ENCODE measurements around the gene P2RX1.

Gene P2RX1

DNA sequence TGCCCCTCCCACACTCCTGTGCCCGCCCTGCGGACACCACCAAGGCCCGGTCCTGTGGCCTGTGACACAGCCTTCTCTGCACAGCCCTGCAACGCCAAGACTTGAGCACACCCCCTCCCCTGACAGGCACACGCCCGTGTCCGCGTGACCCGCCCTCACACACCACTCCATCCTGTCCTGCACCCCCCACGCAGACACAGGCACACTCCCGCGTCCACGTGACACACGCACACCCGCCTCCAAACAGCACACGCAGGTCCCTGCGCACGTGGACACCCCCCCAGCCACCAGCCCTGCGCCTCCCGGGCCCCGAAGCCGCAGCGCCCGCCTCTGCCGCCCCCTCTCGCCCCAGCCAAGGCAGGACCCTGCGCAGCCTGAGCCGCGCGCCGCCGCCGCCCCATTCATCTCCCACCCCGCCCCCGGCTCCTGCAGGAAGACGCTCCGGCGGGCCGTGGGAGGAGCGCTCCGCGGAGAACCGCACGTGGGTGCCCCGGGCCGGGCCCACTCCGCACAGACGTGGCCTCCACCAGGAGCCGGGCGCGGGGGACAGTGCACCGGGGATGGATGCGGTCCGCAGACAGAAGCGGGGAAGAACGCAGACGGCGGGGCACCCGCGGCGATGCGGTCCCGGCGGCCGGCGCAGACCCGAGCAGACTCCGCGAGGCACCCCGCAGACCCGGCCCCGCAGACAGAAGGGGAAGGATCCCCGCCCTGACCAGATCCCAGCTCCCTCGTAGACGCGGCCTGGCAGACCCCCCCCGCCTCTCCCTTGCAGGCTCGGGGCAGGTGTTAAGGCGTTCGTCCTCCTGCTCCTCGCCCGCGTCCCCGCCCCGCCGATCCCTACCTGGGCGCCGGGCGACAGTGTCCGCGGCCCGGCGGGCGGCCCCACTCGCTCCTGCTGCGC lies 23.9 kb downstream of the P2RX1 start:
- TF ChIP-seq, protein P1, sequence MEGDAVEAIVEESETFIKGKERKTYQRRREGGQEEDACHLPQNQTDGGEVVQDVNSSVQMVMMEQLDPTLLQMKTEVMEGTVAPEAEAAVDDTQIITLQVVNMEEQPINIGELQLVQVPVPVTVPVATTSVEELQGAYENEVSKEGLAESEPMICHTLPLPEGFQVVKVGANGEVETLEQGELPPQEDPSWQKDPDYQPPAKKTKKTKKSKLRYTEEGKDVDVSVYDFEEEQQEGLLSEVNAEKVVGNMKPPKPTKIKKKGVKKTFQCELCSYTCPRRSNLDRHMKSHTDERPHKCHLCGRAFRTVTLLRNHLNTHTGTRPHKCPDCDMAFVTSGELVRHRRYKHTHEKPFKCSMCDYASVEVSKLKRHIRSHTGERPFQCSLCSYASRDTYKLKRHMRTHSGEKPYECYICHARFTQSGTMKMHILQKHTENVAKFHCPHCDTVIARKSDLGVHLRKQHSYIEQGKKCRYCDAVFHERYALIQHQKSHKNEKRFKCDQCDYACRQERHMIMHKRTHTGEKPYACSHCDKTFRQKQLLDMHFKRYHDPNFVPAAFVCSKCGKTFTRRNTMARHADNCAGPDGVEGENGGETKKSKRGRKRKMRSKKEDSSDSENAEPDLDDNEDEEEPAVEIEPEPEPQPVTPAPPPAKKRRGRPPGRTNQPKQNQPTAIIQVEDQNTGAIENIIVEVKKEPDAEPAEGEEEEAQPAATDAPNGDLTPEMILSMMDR (IDR thresholded peaks at IDR 0.05; ENCODE audit: insufficient read depth, low read depth, low read length, missing control alignments): no peak
- H3K4me3 ChIP-seq (ENCODE audit: low read depth, low read length): peak overlapping the region; percentile 56
- DNase-seq (ENCODE audit: low read depth): peak; percentile 45

DNA sequence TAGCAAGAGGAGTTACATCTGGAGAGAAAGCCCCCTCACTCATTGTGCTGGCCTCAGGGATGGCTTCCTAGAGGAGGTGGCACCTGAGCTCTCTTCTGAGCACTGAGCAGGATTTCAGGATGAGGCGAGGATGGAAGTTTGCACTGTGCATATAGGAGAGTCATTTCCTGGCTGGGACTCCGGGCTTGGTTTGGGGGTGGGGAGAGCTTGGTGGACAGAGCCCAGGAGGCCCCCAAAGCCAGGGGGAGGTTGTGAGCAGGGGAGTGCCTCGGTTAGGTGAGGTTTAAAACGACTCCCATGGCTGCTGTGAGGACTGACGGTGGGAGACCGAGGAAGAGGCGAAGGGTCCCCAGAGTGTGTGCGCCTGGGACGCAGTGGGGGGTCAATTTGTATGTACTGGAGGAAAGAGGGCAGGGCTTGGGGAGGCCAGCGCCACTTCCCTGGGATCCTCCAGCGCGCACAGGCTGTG lies 24.6 kb downstream of the P2RX1 start:
- no peak overlapping the region for H3K4me3 ChIP-seq (ENCODE audit: low read depth, low read length)
- TF ChIP-seq, protein P1 (IDR thresholded peaks at IDR 0.05; ENCODE audit: insufficient read depth, low read depth, low read length, missing control alignments): no peak
- DNase-seq (ENCODE audit: low read depth): no peak

DNA sequence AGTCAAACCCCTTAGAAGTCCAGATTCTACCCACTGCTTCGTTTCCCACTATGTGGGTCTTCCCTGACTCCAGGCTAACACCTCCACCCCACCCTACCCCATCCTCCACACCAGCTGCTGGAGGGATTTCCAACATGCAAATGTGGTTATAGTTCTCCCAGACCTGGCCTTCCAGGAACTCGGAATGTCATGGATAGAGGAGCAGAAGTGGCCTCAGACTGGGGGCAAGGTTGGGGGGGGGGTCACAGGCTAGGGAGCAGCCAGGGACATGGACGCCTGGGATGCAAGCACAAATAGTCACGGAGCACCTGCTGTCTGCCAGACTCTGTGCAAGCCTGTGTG lies 25.4 kb downstream of the P2RX1 start:
- TF ChIP-seq, protein P1 (IDR thresholded peaks at IDR 0.05; ENCODE audit: insufficient read depth, low read depth, low read length, missing control alignments): no peak
- DNase-seq (ENCODE audit: low read depth): no peak
- H3K4me3 ChIP-seq (ENCODE audit: low read depth, low read length): no peak overlapping the region

DNA sequence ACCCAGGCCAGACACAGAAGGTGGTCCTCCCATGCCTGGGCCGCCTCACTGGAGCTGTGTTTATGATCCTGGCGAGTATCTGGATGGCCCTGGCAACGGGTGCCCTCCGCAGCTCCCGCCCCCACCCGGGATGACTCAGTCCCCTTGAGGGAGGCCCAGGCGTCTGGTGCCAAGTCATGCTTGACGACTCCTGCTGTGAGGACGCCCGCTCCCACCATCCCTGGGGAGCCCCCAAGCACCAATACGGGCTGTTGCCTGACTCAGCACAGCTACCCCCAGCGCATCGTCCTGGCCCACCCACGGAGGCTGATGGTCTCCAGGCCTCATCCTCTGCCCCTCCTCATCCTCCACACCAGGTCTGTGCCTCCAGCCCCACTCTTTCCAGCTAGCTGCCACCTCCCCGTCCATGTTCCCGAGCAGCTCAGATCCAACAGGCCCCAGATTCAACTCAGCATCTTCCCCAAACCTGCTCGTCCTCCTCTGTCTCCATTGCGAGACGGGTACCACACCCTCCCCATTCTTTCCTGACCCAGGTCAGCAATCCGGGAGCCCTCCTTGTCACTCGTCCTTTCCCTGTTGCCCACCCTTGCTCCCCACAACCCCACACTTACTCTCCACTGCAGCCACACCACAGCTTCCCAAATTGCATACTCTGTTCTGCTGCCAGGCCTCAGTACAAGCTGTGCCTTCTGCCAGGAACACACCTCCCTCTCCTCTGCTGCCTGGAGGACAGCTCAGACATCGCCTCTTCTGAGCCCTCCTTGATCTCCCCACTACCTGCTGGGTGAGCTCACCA lies 26.0 kb downstream of the P2RX1 start:
- TF ChIP-seq, protein P1 (IDR thresholded peaks at IDR 0.05; ENCODE audit: insufficient read depth, low read depth, low read length, missing control alignments): no peak

DNA sequence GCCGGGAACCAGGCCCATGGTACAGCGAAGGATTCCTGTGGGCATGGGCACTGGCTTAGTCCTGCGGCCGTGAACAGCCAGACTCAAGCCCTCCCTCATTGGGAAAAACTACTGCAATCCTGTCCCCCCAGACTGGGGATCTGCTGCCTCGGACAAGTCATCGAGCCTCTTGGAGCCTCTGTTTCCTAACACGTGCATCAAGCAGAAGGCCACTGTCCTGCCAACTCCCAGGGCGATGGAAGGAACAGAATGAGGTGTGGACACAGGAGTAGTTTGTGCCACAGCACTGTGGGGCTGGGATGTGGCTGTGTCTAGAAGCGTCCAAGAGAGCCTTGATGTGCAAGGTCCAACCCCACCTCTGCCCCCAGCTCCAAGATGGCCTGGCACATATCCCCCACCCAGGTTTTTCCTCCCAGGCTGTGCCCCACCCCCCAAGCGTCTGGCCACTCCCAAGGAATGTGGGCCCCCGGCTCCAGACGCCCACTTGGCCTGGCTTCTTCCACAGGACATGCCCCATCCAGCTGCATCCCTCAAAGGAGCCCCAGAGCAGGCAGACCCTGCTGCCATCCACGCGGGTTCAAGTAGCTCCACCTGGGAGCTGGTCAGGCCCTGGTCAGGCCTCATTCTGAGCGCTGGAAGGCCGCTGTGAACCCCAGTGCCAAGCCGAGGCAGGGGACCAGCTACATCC lies 26.8 kb downstream of the P2RX1 start:
- DNase-seq (ENCODE audit: low read depth): no peak
- TF ChIP-seq, protein P1 (IDR thresholded peaks at IDR 0.05; ENCODE audit: insufficient read depth, low read depth, low read length, missing control alignments): no peak
- no peak overlapping the region for H3K4me3 ChIP-seq (ENCODE audit: low read depth, low read length)

More for the DNA sequence above, 26.0 kb downstream of the P2RX1 start:
- H3K4me3 ChIP-seq (ENCODE audit: low read depth, low read length): no peak overlapping the region
- no peak for DNase-seq (ENCODE audit: low read depth)

DNA sequence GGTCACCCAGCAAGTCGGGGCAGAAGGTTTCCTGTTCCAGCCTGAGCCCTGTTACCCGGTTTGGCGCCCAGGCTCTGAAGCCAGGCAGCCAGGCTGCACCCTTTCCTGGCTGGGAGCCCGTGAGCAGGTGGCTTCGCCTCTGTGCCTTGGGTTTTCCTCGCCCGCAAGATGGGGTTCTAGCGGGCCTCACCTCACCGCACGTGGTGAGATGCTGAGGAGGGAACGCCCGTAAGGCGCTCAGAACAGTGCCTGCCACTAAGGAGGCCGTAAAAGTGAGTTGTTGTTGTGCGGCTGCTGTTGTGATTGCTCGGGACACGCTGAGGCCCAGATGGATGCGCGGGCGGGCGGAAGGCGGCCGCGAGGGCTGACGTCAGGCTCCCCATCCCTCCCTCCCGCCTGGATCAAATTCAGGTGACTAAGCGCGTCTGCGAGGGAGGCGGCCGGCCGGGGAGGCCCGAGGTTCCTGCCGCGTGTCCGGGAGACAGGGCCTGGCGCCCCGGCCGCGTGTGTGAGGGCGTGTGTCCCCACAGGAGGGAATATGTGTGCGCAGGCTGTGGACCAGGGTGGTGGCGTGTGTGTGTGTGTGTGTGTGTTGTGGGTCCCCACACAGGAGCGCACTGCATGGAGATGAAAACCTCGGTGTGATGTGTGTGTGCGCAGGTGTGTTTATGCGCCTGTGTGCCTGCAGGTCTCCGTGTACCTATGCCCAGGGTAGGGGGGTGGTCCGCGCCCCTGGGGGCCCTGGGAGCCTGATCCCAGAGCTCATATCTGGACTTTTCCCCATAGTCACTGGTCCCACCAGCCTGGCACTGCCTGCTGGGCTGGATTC lies 27.7 kb downstream of the P2RX1 start:
- TF ChIP-seq, protein P1 (IDR thresholded peaks at IDR 0.05; ENCODE audit: insufficient read depth, low read depth, low read length, missing control alignments): no peak
- H3K4me3 ChIP-seq (ENCODE audit: low read depth, low read length): no peak overlapping the region
- DNase-seq (ENCODE audit: low read depth): no peak
